ENCODE results near the gene ZNF823.

Gene ZNF823

GRCh38 chr19:11699931-11700794 is 38.6 kb downstream of the ZNF823 start (continued):
- TF ChIP-seq REST (tag by site-specific recombination; IDR thresholded peaks at IDR 0.05) (no peak), ZNF561 (tag by site-specific recombination; IDR thresholded peaks at IDR 0.05; ENCODE audit: borderline replicate concordance) (no peak), ZNF155 (tag by site-specific recombination; IDR thresholded peaks at IDR 0.05) (no peak)

- Histone ChIP-seq H3K4me3 (ENCODE audit: low read depth, low read length) (no peak overlapping the region), H3K27ac (ENCODE audit: extremely low read depth, low read depth, low read length) (no peak overlapping the region), H3K9me3 (ENCODE audit: control insufficient read depth, insufficient read depth, low read depth, low read length) (no peaks in the 10 kb centered on the region), H3K4me1 (ENCODE audit: control insufficient read depth, insufficient read depth, low read length) (no peaks in the 10 kb centered on the region), H3K36me3 (ENCODE audit: control insufficient read depth in 2 of 2, insufficient read depth in 1 of 2, low read length in 2 of 2) (no peaks in the 10 kb centered on the region)
- ChIA-PET POLR2A (no interaction called here), CTCF (interaction anchor here (0.6 to 1.4 kb wide), 3 partner anchors 20 to 291 kb away, joined by 5 to 8 read pairs (median 6); no protein-coding TSS in a partner anchor)
- no peak for TF ChIP-seq BCL11B (tag by site-specific recombination; IDR thresholded peaks at IDR 0.05; ENCODE audit: low read depth)
- TF ChIP-seq ZNF76 (tag by site-specific recombination; IDR thresholded peaks at IDR 0.05; ENCODE audit: borderline replicate concordance, low read depth): no peak
- TF ChIP-seq ZSCAN5A (tag by site-specific recombination; IDR thresholded peaks at IDR 0.05): no peak
- TF ChIP-seq SP3 (tag by site-specific recombination; IDR thresholded peaks at IDR 0.05): no peak
- no peak for TF ChIP-seq ZNF335 (tag by site-specific recombination; conservative IDR thresholded peaks at IDR 0.05)
- TF ChIP-seq ZNF548 (tag by site-specific recombination; IDR thresholded peaks at IDR 0.05): no peak
- TF ChIP-seq MEIS1 (CRISPR knock-in tag; IDR thresholded peaks at IDR 0.05; ENCODE audit: borderline replicate concordance): no peak
- no peak for TF ChIP-seq ZNF843 (tag by site-specific recombination; IDR thresholded peaks at IDR 0.05)
- no peak for TF ChIP-seq ZNF777 (tag by site-specific recombination; IDR thresholded peaks at IDR 0.05; ENCODE audit: borderline replicate concordance)
- no peak for TF ChIP-seq ZNF223 (tag by site-specific recombination; IDR thresholded peaks at IDR 0.05)
- no peak for TF ChIP-seq ZNF513 (tag by site-specific recombination; IDR thresholded peaks at IDR 0.05)
- no peak for TF ChIP-seq ZNF792 (tag by site-specific recombination; IDR thresholded peaks at IDR 0.05)
- no peak for TF ChIP-seq ZNF624 (tag by site-specific recombination; IDR thresholded peaks at IDR 0.05)
- no peak for TF ChIP-seq ZNF302 (tag by site-specific recombination; IDR thresholded peaks at IDR 0.05; ENCODE audit: low read depth)
- TF ChIP-seq ZFP37 (tag by site-specific recombination; IDR thresholded peaks at IDR 0.05): no peak
- no peak for TF ChIP-seq HOXA7 (CRISPR knock-in tag; IDR thresholded peaks at IDR 0.05; ENCODE audit: borderline replicate concordance)
- no peak for TF ChIP-seq ZNF692 (tag by site-specific recombination; IDR thresholded peaks at IDR 0.05)
These were observed 40.5 kb downstream of the ZNF823 start for GRCh38 chr19:11698231-11698630.

Data from HEK293 (cell line).